HG02870 (cell line): Measurements from ENCODE around the gene GMPS.

ENCODE experiments used
- ATAC-seq: cut with Tn5 transposase; IDR thresholded peaks from one replicate; pipeline ENCODE4 v1.9.1; 2021; ENCODE audit warnings: mild to moderate bottlenecking, moderate library complexity; ENCODE audit not compliant: unreplicated experiment

The GMPS gene

GRCh38 chr3:155991212-155991611 lies 120.8 kb downstream of the GMPS start:
- no peak for ATAC-seq

DNA sequence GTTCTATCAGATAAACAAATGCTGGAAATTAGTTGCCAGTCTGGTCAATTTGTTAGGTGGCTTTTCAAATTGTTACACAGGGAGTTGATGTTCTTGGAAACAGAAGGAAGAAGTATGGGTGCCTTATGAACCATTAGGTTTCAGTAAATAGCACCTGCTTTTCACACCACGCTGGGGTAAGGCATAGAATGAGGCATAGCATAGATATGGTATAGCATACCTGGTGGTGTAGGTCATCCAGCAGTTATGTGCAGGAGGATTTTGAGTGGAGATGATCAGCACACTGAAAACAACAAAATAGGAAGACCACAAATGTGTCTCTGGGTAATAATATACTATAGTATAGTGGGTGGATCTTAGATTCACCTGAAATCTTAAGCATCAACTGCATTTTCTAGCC lies 121.4 kb downstream of the GMPS start:
- ATAC-seq: no peak
